Adipocyte (in vitro differentiated cells): ENCODE measurements around the gene REEP3.

ENCODE experiments used
- DNase-seq: peaks from one replicate; pipeline ENCODE4 v3.0.0-alpha.2; 2015; ENCODE audit warnings: low read depth
- H3K27me3 ChIP-seq: replicated peaks from 2 replicates; pipeline ENCODE4 v1.7.0; 2013; ENCODE audit warnings: mild to moderate bottlenecking, low read length, moderate library complexity; ENCODE audit not compliant: control insufficient read depth, insufficient read depth
- H3K36me3 ChIP-seq: 2 replicates; pipeline ENCODE4 v1.7.0; 2013; ENCODE audit warnings: low read length, mild to moderate bottlenecking, moderate library complexity; ENCODE audit not compliant: control insufficient read depth, insufficient read depth, severe bottlenecking
- H3K4me1 ChIP-seq: 2 replicates; pipeline ENCODE4 v1.7.0; 2013; ENCODE audit warnings: mild to moderate bottlenecking, low read length, moderate library complexity; ENCODE audit not compliant: control insufficient read depth, insufficient read depth
- H3K4me3 ChIP-seq: 2 replicates; pipeline ENCODE4 v1.7.0; 2013; ENCODE audit warnings: mild to moderate bottlenecking, low read length, moderate library complexity
- H3K9ac ChIP-seq: 2 replicates; pipeline ENCODE4 v1.7.0; 2013; ENCODE audit warnings: mild to moderate bottlenecking, low read length, moderate library complexity
- H3K9me3 ChIP-seq: 2 replicates; pipeline ENCODE4 v1.7.0; 2013; ENCODE audit warnings: mild to moderate bottlenecking, low read length, moderate library complexity; ENCODE audit not compliant: control insufficient read depth

Gene REEP3

DNA sequence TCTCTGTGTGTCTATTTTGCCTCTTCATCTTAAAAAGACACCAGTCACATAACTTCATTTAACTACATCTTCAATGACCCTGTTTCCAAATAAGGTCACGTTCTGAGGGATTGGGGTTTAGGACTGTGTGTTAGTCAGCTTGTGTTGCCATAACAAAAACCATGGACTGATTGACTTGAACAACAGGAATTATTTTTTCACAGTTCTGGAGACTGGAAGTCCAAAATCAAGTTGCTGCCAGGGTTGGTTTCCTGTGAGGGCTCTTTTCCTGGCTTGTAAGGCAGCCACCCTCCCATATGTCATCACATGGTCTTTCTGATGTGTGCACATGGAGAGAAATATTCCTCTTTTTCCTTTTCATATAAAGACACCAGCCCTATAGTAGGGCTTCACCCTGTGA lies 55.3 kb downstream of the REEP3 start:
- Histone ChIP-seq H3K27me3 (no peaks in the 10 kb centered on the region), H3K9ac (no peak overlapping the region), H3K36me3 (peaks cover 22% of the 10 kb centered on the region), H3K9me3 (no peaks in the 10 kb centered on the region), H3K4me3 (no peak overlapping the region), H3K4me1 (peaks cover 25% of the 10 kb centered on the region)
- no peak for DNase-seq

DNA sequence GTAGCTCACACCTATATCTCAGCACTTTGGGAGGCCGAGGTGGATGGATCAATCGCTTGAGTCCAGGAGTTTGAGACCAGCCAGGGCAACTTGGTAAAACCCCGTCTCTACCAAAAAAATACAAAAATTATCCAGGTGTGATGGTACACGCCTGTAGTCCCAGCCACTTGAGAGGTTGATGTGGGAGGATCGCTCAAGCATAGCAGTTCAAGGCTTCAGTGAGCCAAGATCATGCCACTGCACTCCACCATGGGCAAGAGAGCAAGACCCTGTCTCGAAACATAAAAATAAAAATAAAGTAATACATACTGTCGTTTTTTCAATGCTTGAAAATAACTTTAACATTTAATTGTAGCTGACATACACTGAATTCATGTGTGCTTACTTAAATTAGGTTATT lies 57.3 kb downstream of the REEP3 start:
- H3K27me3 ChIP-seq, result no peaks in the 10 kb centered on the region
- no peak overlapping the region for H3K4me3 ChIP-seq
- peaks cover 22% of the 10 kb centered on the region for H3K36me3 ChIP-seq
- H3K9ac ChIP-seq, result no peak overlapping the region
- no peaks in the 10 kb centered on the region for H3K9me3 ChIP-seq
- DNase-seq, result no peak
- peaks cover 15% of the 10 kb centered on the region for H3K4me1 ChIP-seq

DNA sequence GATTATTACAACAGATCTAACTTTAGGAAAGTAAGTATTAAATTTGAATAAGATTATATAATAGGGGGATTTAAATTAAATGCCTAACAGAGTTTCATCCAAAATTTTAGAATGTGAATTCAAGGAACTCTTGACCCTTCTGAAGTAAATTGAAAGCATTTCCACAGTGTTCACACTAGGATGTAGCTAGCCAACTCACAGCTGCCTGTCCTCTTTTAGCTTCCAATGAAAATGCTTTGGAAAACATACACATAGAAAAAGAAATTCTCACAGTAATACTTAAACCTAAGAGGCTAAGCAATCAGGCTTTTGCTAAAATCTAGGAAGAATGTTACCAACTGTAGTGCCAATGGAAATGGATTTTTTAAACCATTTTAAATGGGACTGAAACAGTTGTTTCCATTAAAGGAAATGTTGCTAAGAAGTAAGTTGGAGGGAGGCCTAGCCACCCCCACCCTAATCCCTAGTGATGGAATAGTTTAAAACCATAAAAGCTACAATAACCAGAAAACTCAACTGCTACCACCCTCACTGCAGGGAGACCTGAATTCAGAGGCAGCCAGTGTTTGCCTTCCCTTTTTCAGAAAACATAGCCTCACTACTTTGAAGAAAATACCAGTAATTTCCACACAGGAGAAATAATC lies 58.3 kb downstream of the REEP3 start:
- Histone ChIP-seq H3K36me3 (peaks cover 22% of the 10 kb centered on the region), H3K9me3 (no peaks in the 10 kb centered on the region), H3K4me1 (peaks cover 5% of the 10 kb centered on the region), H3K27me3 (no peaks in the 10 kb centered on the region), H3K4me3 (no peak overlapping the region), H3K9ac (no peak overlapping the region)
- no peak for DNase-seq

DNA sequence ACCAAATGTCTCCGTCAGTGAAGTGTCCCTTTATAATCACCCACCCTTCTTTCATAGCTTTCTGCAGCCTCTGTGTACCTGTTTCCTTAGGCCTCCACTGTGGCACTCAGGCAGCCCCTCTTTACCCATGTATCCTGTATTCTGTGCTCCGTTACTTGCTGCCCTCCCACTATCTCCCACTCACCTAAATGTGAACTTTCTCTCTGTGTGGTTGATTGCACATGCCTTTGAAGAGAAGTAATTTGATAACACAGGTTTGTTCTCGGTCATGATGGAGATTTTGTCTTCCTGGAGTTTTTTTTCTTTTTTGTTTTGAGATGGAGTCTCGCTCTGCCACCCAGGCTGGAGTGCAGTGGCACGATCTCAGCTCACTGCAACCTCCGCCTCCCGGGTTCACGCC lies 61.5 kb downstream of the REEP3 start:
- no peak for DNase-seq
- H3K27me3 ChIP-seq, result no peaks in the 10 kb centered on the region
- no peaks in the 10 kb centered on the region for H3K9me3 ChIP-seq
- H3K36me3 ChIP-seq, result peaks cover 5% of the 10 kb centered on the region
- H3K4me3 ChIP-seq, result no peak overlapping the region
- peaks cover 4% of the 10 kb centered on the region for H3K4me1 ChIP-seq
- H3K9ac ChIP-seq, result no peak overlapping the region

DNA sequence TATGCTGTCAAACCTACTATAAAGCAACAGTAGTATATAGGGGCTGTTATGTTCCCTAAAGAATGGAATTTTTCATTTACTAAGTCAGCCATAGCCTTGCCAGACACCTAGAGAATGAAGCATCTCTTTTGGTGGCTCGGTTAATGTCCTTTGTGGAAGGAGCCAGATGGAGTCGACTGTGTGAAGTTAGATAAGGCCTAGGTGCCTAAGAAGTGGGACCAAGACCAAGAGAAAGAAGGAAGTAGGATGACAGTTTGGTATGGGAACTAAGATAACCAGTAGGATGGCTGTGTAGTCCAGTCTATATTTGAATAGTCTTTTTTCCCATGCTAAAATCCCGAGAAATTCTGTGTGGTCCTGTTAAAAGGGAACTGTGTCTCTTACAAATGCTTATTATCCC lies 62.2 kb downstream of the REEP3 start:
- no peaks in the 10 kb centered on the region for H3K27me3 ChIP-seq
- peaks cover 5% of the 10 kb centered on the region for H3K36me3 ChIP-seq
- peaks cover 4% of the 10 kb centered on the region for H3K4me1 ChIP-seq
- no peaks in the 10 kb centered on the region for H3K9me3 ChIP-seq
- no peak for DNase-seq
- H3K9ac ChIP-seq, result no peak overlapping the region
- H3K4me3 ChIP-seq, result no peak overlapping the region

- H3K4me1 ChIP-seq, result peaks cover 4% of the 10 kb centered on the region
- no peaks in the 10 kb centered on the region for H3K27me3 ChIP-seq
- no peak for DNase-seq
- no peak overlapping the region for H3K9ac ChIP-seq
- H3K36me3 ChIP-seq, result peaks cover 1% of the 10 kb centered on the region
- H3K9me3 ChIP-seq, result no peaks in the 10 kb centered on the region
- no peak overlapping the region for H3K4me3 ChIP-seq
Measured at GRCh38 chr10:63583909-63584724, 62.9 kb downstream of the REEP3 start.

DNA sequence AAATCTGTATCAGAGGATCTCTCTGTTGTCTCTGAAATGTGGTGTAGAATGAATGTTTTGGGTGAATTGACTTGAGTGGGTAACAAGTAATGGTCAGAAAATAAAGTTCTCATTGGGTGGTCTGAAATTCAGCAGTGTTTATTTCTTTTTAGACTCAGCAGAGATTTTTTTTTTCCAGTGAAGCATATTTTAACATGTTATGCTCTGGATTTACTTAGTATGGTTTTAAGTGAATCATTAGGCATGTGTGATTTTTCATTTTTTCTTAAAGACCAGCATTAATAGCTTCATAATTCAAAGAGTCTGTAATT lies 63.5 kb downstream of the REEP3 start:
- no peaks in the 10 kb centered on the region for H3K27me3 ChIP-seq
- H3K4me1 ChIP-seq, result peaks cover 4% of the 10 kb centered on the region
- no peak overlapping the region for H3K9ac ChIP-seq

DNA sequence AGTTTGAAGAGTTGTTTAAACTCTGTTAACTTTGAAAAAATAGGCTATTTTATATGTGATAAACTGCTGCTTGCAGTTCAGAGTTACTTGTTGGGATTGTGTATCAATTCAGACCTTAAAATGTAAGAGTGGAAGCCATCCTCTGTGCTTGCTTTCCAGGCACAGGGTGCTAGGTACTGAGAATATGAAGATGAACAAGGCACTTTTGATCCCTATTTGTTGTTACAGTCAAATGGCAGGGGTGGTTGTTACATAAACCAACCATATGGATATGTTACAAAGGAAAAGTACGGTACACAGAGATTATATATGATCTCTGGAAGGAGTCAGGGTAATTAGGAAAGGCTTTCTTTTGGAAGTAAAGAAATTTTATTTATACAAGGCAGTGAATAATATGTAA lies 63.8 kb downstream of the REEP3 start:
- no peaks in the 10 kb centered on the region for H3K9me3 ChIP-seq
- no peak for DNase-seq
- no peak overlapping the region for H3K4me3 ChIP-seq
- no peak overlapping the region for H3K9ac ChIP-seq
- peaks cover 4% of the 10 kb centered on the region for H3K4me1 ChIP-seq
- no peaks in the 10 kb centered on the region for H3K36me3 ChIP-seq
- H3K27me3 ChIP-seq, result no peaks in the 10 kb centered on the region

More for the DNA sequence above, 63.5 kb downstream of the REEP3 start:
- Histone ChIP-seq H3K4me3 (no peak overlapping the region), H3K36me3 (no peaks in the 10 kb centered on the region), H3K9me3 (no peaks in the 10 kb centered on the region)
- DNase-seq, result no peak

GRCh38 chr10:63586043-63586442 lies 64.8 kb downstream of the REEP3 start:
- no peaks in the 10 kb centered on the region for H3K4me1 ChIP-seq
- H3K36me3 ChIP-seq, result no peaks in the 10 kb centered on the region
- H3K9me3 ChIP-seq, result no peaks in the 10 kb centered on the region
- peak; percentile 46 for DNase-seq
- H3K4me3 ChIP-seq, result no peak overlapping the region
- H3K27me3 ChIP-seq, result no peaks in the 10 kb centered on the region
- H3K9ac ChIP-seq, result no peak overlapping the region

- Histone ChIP-seq H3K9ac (no peak overlapping the region), H3K9me3 (no peaks in the 10 kb centered on the region), H3K4me3 (no peak overlapping the region), H3K36me3 (no peaks in the 10 kb centered on the region), H3K27me3 (no peaks in the 10 kb centered on the region), H3K4me1 (no peaks in the 10 kb centered on the region)
- DNase-seq, result no peak
Measured at GRCh38 chr10:63587191-63587590, 66.0 kb downstream of the REEP3 start.

- Histone ChIP-seq H3K9ac (no peak overlapping the region), H3K4me3 (no peak overlapping the region), H3K4me1 (peaks cover 5% of the 10 kb centered on the region), H3K36me3 (no peaks in the 10 kb centered on the region), H3K9me3 (no peaks in the 10 kb centered on the region), H3K27me3 (no peaks in the 10 kb centered on the region)
- no peak for DNase-seq
Measured at GRCh38 chr10:63588436-63589167, 67.4 kb downstream of the REEP3 start.
